Neural progenitor cell (in vitro differentiated cells): Measurements from ENCODE around the gene YWHAH.

Experiments
- EZH2 ChIP-seq: fragments of 200-600 bp; sonication (generic); IDR thresholded peaks from 2 replicates; pipeline ENCODE4 v1.6.1; 2017; ENCODE audit warnings: antibody characterized with exemption, mild to moderate bottlenecking, moderate library complexity
- EZH2phosphoT487 ChIP-seq: fragments of 200-600 bp; sonication (generic); IDR thresholded peaks from 2 replicates; pipeline ENCODE4 v1.6.1; 2017; ENCODE audit warnings: antibody characterized with exemption
- TF ChIP-seq, protein P1 (sequence below): fragments of 200-600 bp; sonication (generic); IDR thresholded peaks from 2 replicates; pipeline ENCODE4 v1.5.1; 2017; ENCODE audit warnings: antibody characterized with exemption, mild to moderate bottlenecking

DNA sequence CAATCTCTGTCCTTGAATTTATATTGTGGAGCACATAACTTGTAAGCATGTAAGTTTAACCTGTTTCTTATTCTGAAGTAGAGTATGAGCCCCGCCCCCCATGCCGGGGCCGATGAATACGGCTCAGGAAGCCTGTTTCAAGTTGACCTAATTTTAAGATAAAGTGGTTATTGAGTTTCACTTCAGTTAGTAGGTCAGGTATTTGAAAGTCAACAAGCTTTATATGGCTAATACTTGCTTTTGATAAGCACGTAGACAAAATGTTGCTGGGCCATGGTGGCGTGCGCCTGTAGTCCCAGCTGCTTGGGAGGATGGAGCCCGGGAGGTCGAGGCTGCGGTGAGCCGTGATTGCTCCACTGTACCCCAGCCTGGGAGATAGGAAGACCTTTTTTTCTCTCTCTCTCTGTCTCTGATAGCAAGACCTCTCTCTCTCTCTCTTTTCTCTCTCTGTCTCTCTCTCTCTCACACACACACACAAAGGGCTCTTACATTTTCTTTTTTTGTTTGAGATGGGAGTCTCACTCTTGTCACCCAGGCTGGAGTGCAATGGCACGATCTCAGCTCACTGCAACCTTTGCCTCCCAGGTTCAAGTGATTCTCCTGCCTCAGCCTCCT, 14.4 kb downstream of the YWHAH start:
- TF ChIP-seq EZH2 (no peak), EZH2phosphoT487 (no peak)
- TF ChIP-seq, protein P1, sequence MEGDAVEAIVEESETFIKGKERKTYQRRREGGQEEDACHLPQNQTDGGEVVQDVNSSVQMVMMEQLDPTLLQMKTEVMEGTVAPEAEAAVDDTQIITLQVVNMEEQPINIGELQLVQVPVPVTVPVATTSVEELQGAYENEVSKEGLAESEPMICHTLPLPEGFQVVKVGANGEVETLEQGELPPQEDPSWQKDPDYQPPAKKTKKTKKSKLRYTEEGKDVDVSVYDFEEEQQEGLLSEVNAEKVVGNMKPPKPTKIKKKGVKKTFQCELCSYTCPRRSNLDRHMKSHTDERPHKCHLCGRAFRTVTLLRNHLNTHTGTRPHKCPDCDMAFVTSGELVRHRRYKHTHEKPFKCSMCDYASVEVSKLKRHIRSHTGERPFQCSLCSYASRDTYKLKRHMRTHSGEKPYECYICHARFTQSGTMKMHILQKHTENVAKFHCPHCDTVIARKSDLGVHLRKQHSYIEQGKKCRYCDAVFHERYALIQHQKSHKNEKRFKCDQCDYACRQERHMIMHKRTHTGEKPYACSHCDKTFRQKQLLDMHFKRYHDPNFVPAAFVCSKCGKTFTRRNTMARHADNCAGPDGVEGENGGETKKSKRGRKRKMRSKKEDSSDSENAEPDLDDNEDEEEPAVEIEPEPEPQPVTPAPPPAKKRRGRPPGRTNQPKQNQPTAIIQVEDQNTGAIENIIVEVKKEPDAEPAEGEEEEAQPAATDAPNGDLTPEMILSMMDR: no peak
